Ovary (tissue), 9 donors: Measurements from ENCODE around the gene CHMP6. TPM values are rescaled to one million over a fixed set of nuclear protein-coding genes. Genes with fewer than 3 reads are reported as not detected.
"Not testable (repeated sequence)": the region's sequence is repeated elsewhere in the genome, so short reads cannot be mapped to it uniquely, and the experiment has no call there.

Experiments
- DNase-seq, 5 donors: peaks; one replicate each; pipeline ENCODE4 v3.0.0-alpha.2; 2019 to 2020
- H3K27ac ChIP-seq, 2 donors: fragments of 200-600 bp; one replicate each; pipeline versions ENCODE4 v1.5.1 to v1.8.0; 2019 to 2022
- H3K27me3 ChIP-seq: fragments of 200-600 bp; one replicate; pipeline ENCODE4 v1.8.0; 2022
- H3K36me3 ChIP-seq: fragments of 200-600 bp; sonication (generic); one replicate; pipeline ENCODE4 v1.5.1; 2019
- H3K4me1 ChIP-seq: one replicate; pipeline ENCODE4 v1.8.1; 2013; ENCODE audit warnings: mild to moderate bottlenecking, moderate library complexity; ENCODE audit not compliant: insufficient read depth
- H3K4me3 ChIP-seq: fragments of 200-600 bp; sonication (generic); one replicate; pipeline ENCODE4 v1.5.1; 2017
- H3K9me3 ChIP-seq, 2 donors: fragments of 200-600 bp in 1 of 2; sonication (generic) in 1 of 2; one replicate each; pipeline versions ENCODE4 v1.5.1 to v1.8.1; 2013 to 2019; ENCODE audit warnings: mild to moderate bottlenecking in 1 of 2, moderate library complexity in 1 of 2
- EP300 ChIP-seq: sonication (generic); formaldehyde crosslinking; IDR thresholded peaks from one replicate; pipeline ENCODE4 v1.6.1; 2017; ENCODE audit warnings: antibody characterized with exemption
- POLR2A ChIP-seq: fragments of 450-650 bp; IDR thresholded peaks from one replicate; pipeline ENCODE4 v1.6.1; 2017; ENCODE audit warnings: antibody characterized with exemption, mild to moderate bottlenecking, moderate library complexity
- WGBS, 3 donors: extraction: QIAGEN DNeasy Blood & Tissue Kit in 1 of 3; methylation state at CpG; one replicate each; pipeline versions ENCODE4 v1.1.5 to v1.1.7; 2013 to 2017; 5-methylcytosine and 5-hydroxymethylcytosine counted together
- intact Hi-C, 4 donors: fragments of 100-400 bp; cut with DNase I; formaldehyde crosslinking; loops; one replicate each; pipeline versions ENCODE4 v1.11.0 to v1.15.1; 2022 to 2023
- polyA plus RNA-seq, 2 donors: library from polyadenylated mRNA; stranded (reverse); fragments of 200-250 nt in 1 of 2; fragments of 350-450 nt in 1 of 2; fragmentation: Illumina TruSeq in 1 of 2; extraction: RNeasy Lipid Tissue Mini Kit (QIAGEN cat#74804) in 1 of 2; gene quantifications; one replicate each; pipeline ENCODE4 v1.2.3, GENCODE V29; 2013 to 2014
- total RNA-seq, 7 donors: library from RNA; depleted of rRNA in 2 of 7; stranded (reverse); fragments of >200 nt in 2 of 7; fragmentation: NEBNext Ultra II Directional in 3 of 7; extraction: Animal tissue kit (Norgen Biotek cat#: 25700) in 3 of 7; gene quantifications; one replicate each; pipeline versions ENCODE4 v1.1.0 to v1.2.4, GENCODE V29; 2016 to 2023
- TF ChIP-seq, protein P1 (sequence below), 3 donors: fragments of 450-650 bp in 2 of 3; fragments of 200-600 bp in 1 of 3; IDR thresholded peaks; one replicate each; pipeline versions ENCODE4 v1.5.1 to v1.8.0; 2016 to 2022; ENCODE audit warnings: antibody characterized with exemption in 3 of 3, mild to moderate bottlenecking in 1 of 3
- donor health status: DM: no; HTN: no; CAD: no; lungs with moderate emphysema.
- donor health status: DM: no; HTN: no; CAD: no.
- donor health status: Bipolar disorder and iron deficiency.
- donor health status: DM: yes; HTN: yes; CAD: no.
- donor health status: DM: no; HTN: no; CAD: no.
- donor health status: DM: yes; HTN: yes; CAD: no.

The CHMP6 gene
- total and polyA plus RNA-seq, 9 donors = 18.5 to 29.7 (median 26.5) TPM

- no peaks in the 10 kb centered on the region for H3K27me3 ChIP-seq
- no peak for TF ChIP-seq POLR2A
- TF ChIP-seq, protein P1, sequence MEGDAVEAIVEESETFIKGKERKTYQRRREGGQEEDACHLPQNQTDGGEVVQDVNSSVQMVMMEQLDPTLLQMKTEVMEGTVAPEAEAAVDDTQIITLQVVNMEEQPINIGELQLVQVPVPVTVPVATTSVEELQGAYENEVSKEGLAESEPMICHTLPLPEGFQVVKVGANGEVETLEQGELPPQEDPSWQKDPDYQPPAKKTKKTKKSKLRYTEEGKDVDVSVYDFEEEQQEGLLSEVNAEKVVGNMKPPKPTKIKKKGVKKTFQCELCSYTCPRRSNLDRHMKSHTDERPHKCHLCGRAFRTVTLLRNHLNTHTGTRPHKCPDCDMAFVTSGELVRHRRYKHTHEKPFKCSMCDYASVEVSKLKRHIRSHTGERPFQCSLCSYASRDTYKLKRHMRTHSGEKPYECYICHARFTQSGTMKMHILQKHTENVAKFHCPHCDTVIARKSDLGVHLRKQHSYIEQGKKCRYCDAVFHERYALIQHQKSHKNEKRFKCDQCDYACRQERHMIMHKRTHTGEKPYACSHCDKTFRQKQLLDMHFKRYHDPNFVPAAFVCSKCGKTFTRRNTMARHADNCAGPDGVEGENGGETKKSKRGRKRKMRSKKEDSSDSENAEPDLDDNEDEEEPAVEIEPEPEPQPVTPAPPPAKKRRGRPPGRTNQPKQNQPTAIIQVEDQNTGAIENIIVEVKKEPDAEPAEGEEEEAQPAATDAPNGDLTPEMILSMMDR (IDR thresholded peaks at IDR 0.05) = no peak
- no peak for TF ChIP-seq EP300
- intact Hi-C loops = no loop called here
Observed at GRCh38 chr17:81012574-81013447, 21.2 kb downstream of the CHMP6 start.

DNA sequence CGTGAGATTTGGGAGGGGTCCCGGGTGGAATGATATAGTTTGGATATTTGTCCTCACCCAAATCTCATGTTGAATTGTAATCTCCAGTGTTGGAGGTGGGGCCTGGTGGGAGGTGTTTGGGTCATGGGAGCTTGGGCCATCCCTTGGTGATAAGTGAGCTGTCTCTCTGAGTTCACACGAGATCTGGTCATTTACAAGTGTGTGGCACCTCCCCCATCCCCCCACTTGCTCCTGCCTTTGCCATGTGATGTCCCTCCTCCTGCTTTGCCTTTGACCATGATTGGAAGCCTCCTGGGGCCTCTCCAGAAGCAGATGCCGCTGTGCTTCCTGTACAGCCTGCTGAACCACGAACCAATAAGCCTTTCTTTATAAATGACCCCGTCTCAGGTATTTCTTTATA lies 22.0 kb downstream of the CHMP6 start:
- Histone ChIP-seq H3K27me3 (no peaks in the 10 kb centered on the region), H3K4me1 (peaks cover 1% of the 10 kb centered on the region), H3K27ac (no peak overlapping the region), H3K4me3 (no peak overlapping the region), H3K9me3 (no peaks in the 10 kb centered on the region), H3K36me3 (no peaks in the 10 kb centered on the region)
- WGBS, 3 donors = 71 to 85% (median 71%) methylated on average over 6 of the region's 6 CpGs
- DNase-seq = no peak
- TF ChIP-seq POLR2A = no peak
- TF ChIP-seq, protein P1 (IDR thresholded peaks at IDR 0.05) = no peak
- TF ChIP-seq EP300 = no peak
- intact Hi-C loops = no loop called here

More at GRCh38 chr17:81012574-81013447, 21.2 kb downstream of the CHMP6 start:
- H3K27ac ChIP-seq = no peak overlapping the region
- H3K4me3 ChIP-seq = no peak overlapping the region
- WGBS, 3 donors = 80 to 91% (median 89%) methylated on average over 13 of the region's 13 CpGs
- H3K9me3 ChIP-seq = no peaks in the 10 kb centered on the region
- H3K4me1 ChIP-seq = no peaks in the 10 kb centered on the region
- H3K36me3 ChIP-seq = no peaks in the 10 kb centered on the region
- DNase-seq = no peak

DNA sequence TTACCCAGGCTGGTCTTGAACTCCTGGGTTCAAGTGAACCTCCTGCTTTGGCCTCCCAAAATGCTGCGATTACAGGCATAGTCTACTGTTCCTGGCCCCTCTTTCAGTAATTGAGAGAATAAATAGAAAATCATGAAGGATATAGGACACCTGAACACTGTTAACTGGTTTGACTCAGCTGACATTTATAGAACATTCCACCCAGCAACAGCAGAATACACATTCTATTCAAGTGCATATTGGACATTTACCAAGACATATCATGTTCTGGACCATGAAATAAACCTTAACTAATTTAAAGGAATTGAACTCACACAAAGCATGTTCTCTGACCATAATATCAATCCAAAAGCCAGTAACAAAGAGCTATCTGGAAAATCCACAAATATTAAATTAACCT lies 23.5 kb downstream of the CHMP6 start:
- Histone ChIP-seq H3K27me3 (no peaks in the 10 kb centered on the region), H3K4me1 (peaks cover 1% of the 10 kb centered on the region), H3K4me3 (no peak overlapping the region), H3K27ac (no peak overlapping the region), H3K9me3 (no peaks in the 10 kb centered on the region), H3K36me3 (no peaks in the 10 kb centered on the region)
- intact Hi-C loops = no loop called here
- TF ChIP-seq POLR2A = no peak
- no peak for TF ChIP-seq EP300
- TF ChIP-seq, protein P1 (IDR thresholded peaks at IDR 0.05) = no peak
- WGBS, 3 donors = 97 to 100% (median 97%) methylated on average over 1 of the region's 1 CpG
- no peak for DNase-seq

DNA sequence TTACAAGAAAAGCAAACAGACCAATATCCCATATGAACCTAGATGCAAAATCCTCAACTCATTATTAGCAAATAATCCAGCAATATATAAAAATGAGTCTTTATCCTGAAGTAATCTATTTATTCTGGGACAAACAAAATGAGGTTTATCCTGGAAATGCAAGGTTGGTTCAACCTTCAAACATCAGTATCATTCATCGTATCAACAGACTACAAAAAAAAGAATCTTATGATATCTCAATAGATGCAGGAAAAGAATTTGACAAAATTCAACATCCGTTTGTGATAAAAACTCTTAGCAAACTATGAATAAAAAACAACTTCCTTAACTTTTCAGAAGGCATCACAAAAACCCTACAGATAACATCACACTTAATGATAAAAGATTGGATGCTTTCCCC lies 24.9 kb downstream of the CHMP6 start:
- 94 to 97% (median 95%) methylated on average over 2 of the region's 2 CpGs for WGBS, 3 donors
- TF ChIP-seq EP300 (no peak), POLR2A (no peak)
- TF ChIP-seq, protein P1 (IDR thresholded peaks at IDR 0.05) = no peak
- Histone ChIP-seq H3K9me3 (no peaks in the 10 kb centered on the region), H3K27me3 (no peaks in the 10 kb centered on the region), H3K27ac (no peak overlapping the region), H3K4me3 (no peak overlapping the region), H3K4me1 (peaks cover 7% of the 10 kb centered on the region), H3K36me3 (no peaks in the 10 kb centered on the region)
- intact Hi-C loops = no loop called here
- DNase-seq = no peak

GRCh38 chr17:81017330-81017729 lies 25.7 kb downstream of the CHMP6 start:
- H3K4me1 ChIP-seq, H3K27me3 ChIP-seq, intact Hi-C loops, H3K27ac ChIP-seq, DNase-seq, H3K36me3 ChIP-seq, H3K4me3 ChIP-seq, H3K9me3 ChIP-seq: not testable (repeated sequence)
- 93 to 97% (median 95%) methylated on average over 4 of the region's 4 CpGs for WGBS, 3 donors
